Measurements from ENCODE around the gene KCNH2. TPM values are rescaled to one million over a fixed set of nuclear protein-coding genes. Genes with fewer than 3 reads are reported as not detected.

The KCNH2 gene
- total and polyA plus RNA-seq, 10 donors = 0.67 to 5.1 (median 2.3) TPM

DNA sequence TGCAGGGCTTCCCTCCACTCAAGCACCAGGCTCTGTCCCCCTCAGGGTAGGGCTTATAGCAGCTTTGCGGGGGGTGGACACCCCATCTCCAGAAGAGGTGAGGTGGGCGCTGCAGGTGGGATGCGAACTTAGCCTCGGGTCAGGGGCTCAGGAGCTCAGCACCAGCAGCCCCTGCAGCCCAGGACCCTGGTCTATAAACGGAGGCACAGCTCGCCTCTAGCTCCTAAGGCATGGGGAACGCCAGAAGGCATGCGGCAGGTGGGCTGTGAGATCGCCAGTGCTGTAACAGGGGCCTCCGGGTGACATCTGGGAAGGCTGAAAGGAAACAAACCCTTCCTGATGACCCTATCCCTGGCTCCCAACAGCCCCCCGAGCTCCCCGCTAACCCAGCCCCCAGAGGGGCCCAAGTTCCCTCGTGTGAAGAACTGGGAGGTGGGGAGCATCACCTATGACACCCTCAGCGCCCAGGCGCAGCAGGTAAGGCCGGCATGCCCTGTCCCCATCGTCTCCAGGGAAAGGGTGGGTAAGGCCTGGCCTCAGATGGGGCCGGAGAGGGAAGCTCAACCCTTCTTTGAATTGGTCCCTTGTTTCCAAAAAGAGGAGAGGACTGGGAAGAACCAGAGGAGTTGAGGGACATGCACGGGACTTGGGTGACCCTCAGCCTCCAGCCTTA is 16.9 kb upstream of the KCNH2 start:
- peaks cover 6 to 83% (median 52%) of the 10 kb centered on the region in 6 donors for H3K4me1 ChIP-seq
- H3K9me3 ChIP-seq = peaks cover 0 to 16% (median 14%) of the 10 kb centered on the region in 8 donors
- intact Hi-C loops (cut with DNase I; ENCODE audit: low total_unique reads) = no loop called here
- WGBS, 5 donors = 27 to 46% (median 34%) methylated on average over 10 to 19 of the region's 19 CpGs
- TF ChIP-seq POLR2AphosphoS5 (IDR thresholded peaks at IDR 0.05) = no peak
- no peak for TF ChIP-seq POLR2A (IDR thresholded peaks at IDR 0.05)
- TF ChIP-seq, protein P1, sequence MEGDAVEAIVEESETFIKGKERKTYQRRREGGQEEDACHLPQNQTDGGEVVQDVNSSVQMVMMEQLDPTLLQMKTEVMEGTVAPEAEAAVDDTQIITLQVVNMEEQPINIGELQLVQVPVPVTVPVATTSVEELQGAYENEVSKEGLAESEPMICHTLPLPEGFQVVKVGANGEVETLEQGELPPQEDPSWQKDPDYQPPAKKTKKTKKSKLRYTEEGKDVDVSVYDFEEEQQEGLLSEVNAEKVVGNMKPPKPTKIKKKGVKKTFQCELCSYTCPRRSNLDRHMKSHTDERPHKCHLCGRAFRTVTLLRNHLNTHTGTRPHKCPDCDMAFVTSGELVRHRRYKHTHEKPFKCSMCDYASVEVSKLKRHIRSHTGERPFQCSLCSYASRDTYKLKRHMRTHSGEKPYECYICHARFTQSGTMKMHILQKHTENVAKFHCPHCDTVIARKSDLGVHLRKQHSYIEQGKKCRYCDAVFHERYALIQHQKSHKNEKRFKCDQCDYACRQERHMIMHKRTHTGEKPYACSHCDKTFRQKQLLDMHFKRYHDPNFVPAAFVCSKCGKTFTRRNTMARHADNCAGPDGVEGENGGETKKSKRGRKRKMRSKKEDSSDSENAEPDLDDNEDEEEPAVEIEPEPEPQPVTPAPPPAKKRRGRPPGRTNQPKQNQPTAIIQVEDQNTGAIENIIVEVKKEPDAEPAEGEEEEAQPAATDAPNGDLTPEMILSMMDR (IDR thresholded peaks at IDR 0.05 in 8 of 11, conservative IDR thresholded peaks at IDR 0.05 in 3 of 11) = no peak
- peak overlapping the region; percentile 46 to 78 (median 59) for H3K4me3 ChIP-seq
- DNase-seq = no peak
- H3K27ac ChIP-seq = peak overlapping the region; percentile 36 to 89 (median 77)
- H3K27me3 ChIP-seq (replicated peaks in 1 of 7) = peaks cover 0 to 39% (median 0%) of the 10 kb centered on the region in 7 donors
- peaks cover 0 to 33% (median 2%) of the 10 kb centered on the region in 6 donors for H3K36me3 ChIP-seq

DNA sequence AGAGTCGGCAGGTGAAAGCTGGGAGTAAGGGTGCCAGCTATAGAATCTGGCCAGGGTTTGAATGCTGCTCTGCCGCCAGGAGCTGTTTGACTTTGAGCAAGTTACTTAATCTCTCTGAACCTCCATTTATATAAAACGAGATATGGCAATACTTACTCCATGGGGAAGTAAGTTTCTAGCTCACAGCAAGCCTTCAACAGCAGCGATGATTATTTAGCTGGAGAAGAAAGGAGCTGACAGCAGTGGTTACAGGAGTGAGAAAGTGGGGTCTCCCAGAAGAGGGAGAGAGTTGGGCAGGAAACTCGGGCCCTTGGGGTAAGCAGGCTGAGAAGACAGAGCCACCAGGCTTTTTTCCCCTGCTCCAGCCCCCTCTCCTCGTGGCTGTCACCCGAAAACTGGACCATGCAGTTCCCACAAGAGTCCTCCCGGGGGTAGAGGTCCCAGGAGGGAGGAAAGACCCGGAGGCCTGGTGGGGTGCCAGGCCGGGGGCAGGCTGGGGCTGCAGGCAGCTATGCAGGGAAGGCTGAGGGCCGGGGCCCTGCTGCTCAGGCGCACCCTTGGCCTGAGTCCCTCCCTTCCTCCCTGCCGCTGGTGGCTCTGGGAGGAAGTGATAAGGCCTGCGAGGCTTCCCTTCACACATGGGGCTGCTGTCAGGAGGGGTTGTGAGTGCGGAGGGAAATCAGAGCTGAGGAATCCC is 16.2 kb upstream of the KCNH2 start:
- Histone ChIP-seq H3K9me3 (peaks cover 0 to 21% (median 16%) of the 10 kb centered on the region in 8 donors), H3K4me1 (peaks cover 6 to 89% (median 58%) of the 10 kb centered on the region in 6 donors), H3K27me3 (replicated peaks in 1 of 7) (peaks cover 0 to 41% (median 0%) of the 10 kb centered on the region in 7 donors), H3K4me3 (peak overlapping the region; percentile 46 to 78 (median 59)), H3K36me3 (peaks cover 0 to 33% (median 2%) of the 10 kb centered on the region in 6 donors), H3K27ac (peak overlapping the region; percentile 38 to 89 (median 77))
- intact Hi-C loops (cut with DNase I; ENCODE audit: low total_unique reads) = no loop called here
- WGBS, 5 donors = 15 to 28% (median 22%) methylated on average over 12 to 15 of the region's 15 CpGs
- DNase-seq = peak; percentile 88
- no peak for TF ChIP-seq POLR2A (IDR thresholded peaks at IDR 0.05)
- TF ChIP-seq, protein P1 (IDR thresholded peaks at IDR 0.05 in 8 of 11, conservative IDR thresholded peaks at IDR 0.05 in 3 of 11) = no peak
- peak; percentile 76 to 84 (median 83) for TF ChIP-seq POLR2AphosphoS5 (IDR thresholded peaks at IDR 0.05)

GRCh38 chr7:150993511-150993910 is 15.4 kb upstream of the KCNH2 start:
- peaks cover 0 to 25% (median 1%) of the 10 kb centered on the region in 6 donors for H3K36me3 ChIP-seq
- 64 to 85% (median 78%) methylated on average over 4 to 14 of the region's 14 CpGs for WGBS, 5 donors
- peak overlapping the region; percentile 46 to 78 (median 59) for H3K4me3 ChIP-seq
- H3K4me1 ChIP-seq = peaks cover 9 to 89% (median 64%) of the 10 kb centered on the region in 6 donors
- intact Hi-C loops (cut with DNase I; ENCODE audit: low total_unique reads) = no loop called here
- H3K27ac ChIP-seq = peak overlapping the region in 6 of 8 donors; percentile 49 to 89 (median 80)
- TF ChIP-seq, protein P1 (IDR thresholded peaks at IDR 0.05 in 8 of 11, conservative IDR thresholded peaks at IDR 0.05 in 3 of 11) = no peak
- peak; percentile 73 to 84 (median 78) for TF ChIP-seq POLR2AphosphoS5 (IDR thresholded peaks at IDR 0.05)
- TF ChIP-seq POLR2A (IDR thresholded peaks at IDR 0.05) = peak in 1 of 3 donors; percentile 64
- peaks cover 0 to 43% (median 3%) of the 10 kb centered on the region in 7 donors for H3K27me3 ChIP-seq (replicated peaks in 1 of 7)
- peak; percentile 87 for DNase-seq
- H3K9me3 ChIP-seq = peaks cover 0 to 21% (median 16%) of the 10 kb centered on the region in 8 donors
